IPS DF 6.9 (cell line): ENCODE results near the gene PLEKHH1.

ENCODE experiments used
- DNase-seq: peaks from one replicate; pipeline ENCODE4 v3.0.0-alpha.2; 2013; ENCODE audit warnings: low read depth, low spot score
- H3K27ac ChIP-seq: one replicate; pipeline ENCODE4 v1.5.1; 2013; ENCODE audit warnings: low read length, control low read depth
- H3K27me3 ChIP-seq: 2 replicates; pipeline ENCODE4 v1.6.1; 2013; ENCODE audit warnings: mild to moderate bottlenecking, low read length; ENCODE audit not compliant: control insufficient read depth, insufficient read depth
- H3K36me3 ChIP-seq: 2 replicates; pipeline ENCODE4 v1.6.1; 2013; ENCODE audit warnings: low read length; ENCODE audit not compliant: control insufficient read depth, insufficient read depth
- H3K4me1 ChIP-seq: 2 replicates; pipeline ENCODE4 v1.6.1; 2013; ENCODE audit warnings: low read length; ENCODE audit not compliant: control insufficient read depth, insufficient read depth
- H3K4me3 ChIP-seq: 2 replicates; pipeline ENCODE4 v1.5.1; 2013; ENCODE audit warnings: mild to moderate bottlenecking, low read length
- H3K9me3 ChIP-seq: 2 replicates; pipeline ENCODE4 v1.6.1; 2013; ENCODE audit warnings: low read length, inconsistent platforms; ENCODE audit not compliant: control insufficient read depth, insufficient read depth
- WGBS: extraction: QIAGEN DNeasy Blood & Tissue Kit; methylation state at CpG from one replicate; pipeline ENCODE4 v1.1.7; 2013; ENCODE audit warnings: mixed read lengths, missing lambda C conversion rate; ENCODE audit not compliant: insufficient read length, insufficient coverage; 5-methylcytosine and 5-hydroxymethylcytosine counted together

The PLEKHH1 gene

GRCh38 chr14:67492538-67492937 lies 40.6 kb upstream of the PLEKHH1 start:
- Histone ChIP-seq H3K4me3 (no peak overlapping the region), H3K36me3 (no peaks in the 10 kb centered on the region), H3K27me3 (no peaks in the 10 kb centered on the region), H3K27ac (no peak overlapping the region), H3K9me3 (no peaks in the 10 kb centered on the region; the same call in 1 of the 2 replicates), H3K4me1 (peaks cover 4% of the 10 kb centered on the region)
- no peak for DNase-seq
- WGBS, result no CpG with 5 or more reads among the region's 3 CpGs

- no CpG with 5 or more reads among the region's 8 CpGs for WGBS
- H3K4me3 ChIP-seq, result no peak overlapping the region
- no peak for DNase-seq
Measured at GRCh38 chr14:67493092-67493717, 39.9 kb upstream of the PLEKHH1 start.

GRCh38 chr14:67495827-67496226 lies 37.3 kb upstream of the PLEKHH1 start:
- no peaks in the 10 kb centered on the region for H3K27me3 ChIP-seq
- H3K9me3 ChIP-seq, result no peaks in the 10 kb centered on the region; the same call in 1 of the 2 replicates
- no CpG with 5 or more reads among the region's 1 CpG for WGBS
- H3K4me1 ChIP-seq, result peaks cover 4% of the 10 kb centered on the region
- no peak overlapping the region for H3K4me3 ChIP-seq
- no peak overlapping the region for H3K27ac ChIP-seq
- no peak for DNase-seq
- no peaks in the 10 kb centered on the region for H3K36me3 ChIP-seq

More at GRCh38 chr14:67493092-67493717, 39.9 kb upstream of the PLEKHH1 start:
- Histone ChIP-seq H3K27me3 (no peaks in the 10 kb centered on the region), H3K4me1 (peaks cover 4% of the 10 kb centered on the region), H3K27ac (no peak overlapping the region), H3K36me3 (no peaks in the 10 kb centered on the region), H3K9me3 (no peaks in the 10 kb centered on the region; the same call in 1 of the 2 replicates)

GRCh38 chr14:67497216-67497615 lies 35.9 kb upstream of the PLEKHH1 start:
- no peak for DNase-seq
- WGBS, result no CpG with 5 or more reads among the region's 13 CpGs
- no peaks in the 10 kb centered on the region; the same call in 1 of the 2 replicates for H3K9me3 ChIP-seq
- H3K27ac ChIP-seq, result no peak overlapping the region
- no peaks in the 10 kb centered on the region for H3K4me1 ChIP-seq
- no peaks in the 10 kb centered on the region for H3K27me3 ChIP-seq
- no peak overlapping the region for H3K4me3 ChIP-seq
- no peaks in the 10 kb centered on the region for H3K36me3 ChIP-seq

GRCh38 chr14:67497716-67498115 lies 35.4 kb upstream of the PLEKHH1 start:
- Histone ChIP-seq H3K27me3 (no peaks in the 10 kb centered on the region), H3K36me3 (no peaks in the 10 kb centered on the region), H3K27ac (no peak overlapping the region), H3K4me3 (no peak overlapping the region), H3K9me3 (no peaks in the 10 kb centered on the region; the same call in 1 of the 2 replicates), H3K4me1 (no peaks in the 10 kb centered on the region)
- WGBS, result no CpG with 5 or more reads among the region's 4 CpGs
- no peak for DNase-seq

GRCh38 chr14:67500981-67501380 lies 32.1 kb upstream of the PLEKHH1 start:
- no peaks in the 10 kb centered on the region for H3K36me3 ChIP-seq
- H3K4me3 ChIP-seq, result no peak overlapping the region
- no peaks in the 10 kb centered on the region for H3K9me3 ChIP-seq
- DNase-seq, result no peak
- no peaks in the 10 kb centered on the region for H3K4me1 ChIP-seq
- no peaks in the 10 kb centered on the region for H3K27me3 ChIP-seq
- WGBS, result no CpG with 5 or more reads among the region's 3 CpGs
- H3K27ac ChIP-seq, result no peak overlapping the region

GRCh38 chr14:67501670-67502069 lies 31.4 kb upstream of the PLEKHH1 start:
- H3K27me3 ChIP-seq, result no peaks in the 10 kb centered on the region
- no peak overlapping the region for H3K27ac ChIP-seq
- no CpG with 5 or more reads among the region's 4 CpGs for WGBS
- H3K36me3 ChIP-seq, result no peaks in the 10 kb centered on the region
- H3K9me3 ChIP-seq, result no peaks in the 10 kb centered on the region
- H3K4me1 ChIP-seq, result no peaks in the 10 kb centered on the region
- H3K4me3 ChIP-seq, result no peak overlapping the region
- no peak for DNase-seq

- no peak overlapping the region for H3K4me3 ChIP-seq
- no peaks in the 10 kb centered on the region for H3K27me3 ChIP-seq
- no peak for DNase-seq
- no peaks in the 10 kb centered on the region for H3K9me3 ChIP-seq
- no CpG with 5 or more reads among the region's 6 CpGs for WGBS
- H3K36me3 ChIP-seq, result no peaks in the 10 kb centered on the region
- H3K27ac ChIP-seq, result no peak overlapping the region
- H3K4me1 ChIP-seq, result no peaks in the 10 kb centered on the region
Measured at GRCh38 chr14:67502867-67503266, 30.2 kb upstream of the PLEKHH1 start.

- Histone ChIP-seq H3K27me3 (no peaks in the 10 kb centered on the region), H3K4me1 (no peaks in the 10 kb centered on the region), H3K4me3 (no peak overlapping the region), H3K36me3 (no peaks in the 10 kb centered on the region), H3K9me3 (no peaks in the 10 kb centered on the region), H3K27ac (no peak overlapping the region)
- no CpG with 5 or more reads among the region's 7 CpGs for WGBS
- DNase-seq, result no peak
Measured at GRCh38 chr14:67503331-67503730, 29.8 kb upstream of the PLEKHH1 start.

DNA sequence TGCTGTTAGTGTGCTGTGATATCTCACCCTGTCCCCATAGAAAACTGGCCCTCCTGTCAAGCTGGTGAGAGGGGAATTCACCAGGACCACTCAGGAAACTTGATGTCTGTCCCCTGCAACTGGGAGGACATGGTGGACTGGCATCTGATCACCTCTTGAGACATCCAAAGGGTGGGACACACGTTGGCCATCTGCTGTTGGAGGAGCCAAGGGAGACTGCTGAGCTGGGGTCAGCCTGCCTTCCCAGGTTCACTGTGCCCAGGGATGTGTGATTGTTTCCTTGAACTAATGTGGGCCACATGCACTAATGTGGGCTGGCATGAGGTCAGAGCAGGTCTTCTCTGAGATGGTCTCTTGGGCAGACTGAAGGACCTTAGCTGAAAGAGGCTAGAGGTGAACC lies 27.8 kb upstream of the PLEKHH1 start:
- no peak for DNase-seq
- no CpG with 5 or more reads among the region's 1 CpG for WGBS

GRCh38 chr14:67508956-67509355 lies 24.1 kb upstream of the PLEKHH1 start:
- H3K9me3 ChIP-seq, result no peaks in the 10 kb centered on the region
- no peak overlapping the region for H3K27ac ChIP-seq
- no CpG with 5 or more reads among the region's 3 CpGs for WGBS
- peaks cover under 1% of the 10 kb centered on the region; the same call in 1 of the 2 replicates for H3K27me3 ChIP-seq
- no peaks in the 10 kb centered on the region for H3K4me1 ChIP-seq
- H3K4me3 ChIP-seq, result no peak overlapping the region
- no peaks in the 10 kb centered on the region for H3K36me3 ChIP-seq
- no peak for DNase-seq

More for the DNA sequence above, 27.8 kb upstream of the PLEKHH1 start:
- H3K36me3 ChIP-seq, result no peaks in the 10 kb centered on the region
- H3K9me3 ChIP-seq, result no peaks in the 10 kb centered on the region
- no peaks in the 10 kb centered on the region for H3K27me3 ChIP-seq
- no peaks in the 10 kb centered on the region for H3K4me1 ChIP-seq
- no peak overlapping the region for H3K27ac ChIP-seq
- H3K4me3 ChIP-seq, result no peak overlapping the region
